Neural progenitor cell (in vitro differentiated cells): Measurements from ENCODE around the gene SLC4A4.

ENCODE experiments used
- EZH2 ChIP-seq: fragments of 200-600 bp; sonication (generic); IDR thresholded peaks from 2 replicates; pipeline ENCODE4 v1.6.1; 2017; ENCODE audit warnings: antibody characterized with exemption, mild to moderate bottlenecking, moderate library complexity
- EZH2phosphoT487 ChIP-seq: fragments of 200-600 bp; sonication (generic); IDR thresholded peaks from 2 replicates; pipeline ENCODE4 v1.6.1; 2017; ENCODE audit warnings: antibody characterized with exemption
- TF ChIP-seq, protein P1 (sequence below): fragments of 200-600 bp; sonication (generic); IDR thresholded peaks from 2 replicates; pipeline ENCODE4 v1.5.1; 2017; ENCODE audit warnings: antibody characterized with exemption, mild to moderate bottlenecking

DNA sequence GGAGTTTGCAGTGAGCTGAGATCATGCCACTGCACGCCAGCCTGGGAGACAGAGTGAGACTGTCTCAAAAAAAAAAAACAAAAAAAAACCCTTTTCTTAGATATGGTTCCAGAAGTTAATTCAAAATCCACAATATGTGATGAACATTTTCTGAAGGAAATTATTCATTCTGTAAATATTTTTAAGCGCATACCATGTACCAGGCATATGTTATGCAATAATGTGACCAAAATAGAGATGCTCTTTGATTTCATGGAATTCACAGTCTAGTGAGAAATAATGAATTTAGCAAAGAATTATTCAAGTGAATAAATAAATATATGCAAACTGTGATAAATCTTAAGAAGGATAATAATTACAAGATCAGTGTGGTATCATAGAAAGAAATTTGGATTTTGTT is 270.3 kb downstream of the SLC4A4 start:
- TF ChIP-seq EZH2 (no peak), EZH2phosphoT487 (no peak)
- TF ChIP-seq, protein P1, sequence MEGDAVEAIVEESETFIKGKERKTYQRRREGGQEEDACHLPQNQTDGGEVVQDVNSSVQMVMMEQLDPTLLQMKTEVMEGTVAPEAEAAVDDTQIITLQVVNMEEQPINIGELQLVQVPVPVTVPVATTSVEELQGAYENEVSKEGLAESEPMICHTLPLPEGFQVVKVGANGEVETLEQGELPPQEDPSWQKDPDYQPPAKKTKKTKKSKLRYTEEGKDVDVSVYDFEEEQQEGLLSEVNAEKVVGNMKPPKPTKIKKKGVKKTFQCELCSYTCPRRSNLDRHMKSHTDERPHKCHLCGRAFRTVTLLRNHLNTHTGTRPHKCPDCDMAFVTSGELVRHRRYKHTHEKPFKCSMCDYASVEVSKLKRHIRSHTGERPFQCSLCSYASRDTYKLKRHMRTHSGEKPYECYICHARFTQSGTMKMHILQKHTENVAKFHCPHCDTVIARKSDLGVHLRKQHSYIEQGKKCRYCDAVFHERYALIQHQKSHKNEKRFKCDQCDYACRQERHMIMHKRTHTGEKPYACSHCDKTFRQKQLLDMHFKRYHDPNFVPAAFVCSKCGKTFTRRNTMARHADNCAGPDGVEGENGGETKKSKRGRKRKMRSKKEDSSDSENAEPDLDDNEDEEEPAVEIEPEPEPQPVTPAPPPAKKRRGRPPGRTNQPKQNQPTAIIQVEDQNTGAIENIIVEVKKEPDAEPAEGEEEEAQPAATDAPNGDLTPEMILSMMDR: no peak
